ENCODE measurements around the gene STK11IP.

The STK11IP gene

DNA sequence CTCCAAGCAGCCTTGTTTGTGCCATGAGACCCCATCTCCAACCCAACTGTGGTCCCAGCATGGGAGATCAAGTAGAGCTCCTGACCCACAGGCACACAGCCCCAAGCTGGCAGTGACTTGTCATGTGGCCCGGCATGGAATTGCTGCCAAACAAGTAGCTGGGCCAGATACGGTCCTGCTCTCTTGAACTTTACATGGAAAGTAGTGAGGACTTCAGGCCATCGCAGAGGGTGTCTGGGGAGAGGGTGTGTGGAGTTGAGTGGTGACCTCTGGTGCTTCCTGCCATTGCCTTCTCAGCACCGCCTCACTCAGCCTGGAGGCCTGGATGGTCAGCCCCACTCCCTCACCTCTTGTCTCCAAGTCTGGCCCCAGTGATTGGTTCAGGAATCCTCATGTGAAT lies 18.9 kb downstream of the STK11IP start:
- no peaks in the 10 kb centered on the region for H3K9me3 Mint-ChIP-seq
- peaks cover 2% of the 10 kb centered on the region for H3K36me3 Mint-ChIP-seq
- peaks cover 9% of the 10 kb centered on the region for H3K4me1 Mint-ChIP-seq
- H3K27me3 Mint-ChIP-seq = no peaks in the 10 kb centered on the region
- no peak overlapping the region for H3K4me3 Mint-ChIP-seq
- H3K27ac Mint-ChIP-seq = no peak overlapping the region

DNA sequence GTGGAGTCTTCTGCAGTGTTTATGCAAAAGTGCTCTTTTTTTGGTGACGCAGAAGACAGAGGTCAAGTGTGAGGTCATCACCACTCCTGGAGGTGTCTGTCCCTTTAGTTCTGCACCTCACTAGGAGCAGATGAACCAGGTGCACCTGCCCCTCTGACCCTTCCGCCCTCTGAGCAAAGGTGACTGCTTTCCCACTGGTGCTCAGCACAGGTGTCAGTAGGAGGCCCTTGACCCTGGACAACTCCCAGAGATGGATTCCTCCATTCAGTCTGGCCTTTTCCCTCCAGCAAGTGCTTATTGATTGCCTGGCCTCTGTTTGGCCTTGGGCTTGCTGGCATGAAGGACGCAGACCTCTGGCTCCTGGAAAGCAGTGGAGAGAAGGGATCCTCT lies 21.1 kb downstream of the STK11IP start:
- Mint-ChIP-seq H3K27me3 (no peaks in the 10 kb centered on the region), H3K4me3 (no peak overlapping the region), H3K27ac (no peak overlapping the region), H3K4me1 (no peaks in the 10 kb centered on the region), H3K36me3 (peaks cover 2% of the 10 kb centered on the region), H3K9me3 (no peaks in the 10 kb centered on the region)

DNA sequence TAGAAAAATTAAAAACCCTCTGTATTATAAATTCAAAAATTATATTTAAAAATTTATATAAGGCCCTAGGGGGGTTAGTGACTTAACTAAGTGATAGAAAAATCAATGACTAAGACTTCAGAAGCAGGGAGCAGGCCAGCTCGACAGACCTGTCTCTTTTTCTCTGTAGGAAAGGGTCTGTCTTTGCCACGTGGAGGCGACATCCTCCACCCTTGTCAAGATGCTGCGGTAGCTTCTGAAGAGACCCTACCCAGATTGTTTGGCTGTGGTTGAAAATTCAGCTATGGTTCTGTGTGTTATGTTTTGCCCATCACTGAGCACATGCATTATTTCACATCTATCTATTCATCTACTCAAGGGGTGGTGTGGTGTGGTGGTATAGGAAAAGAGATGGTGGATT lies 21.6 kb downstream of the STK11IP start:
- no peaks in the 10 kb centered on the region for H3K4me1 Mint-ChIP-seq
- H3K4me3 Mint-ChIP-seq = no peak overlapping the region
- H3K27ac Mint-ChIP-seq = no peak overlapping the region
- H3K27me3 Mint-ChIP-seq = no peaks in the 10 kb centered on the region
- H3K36me3 Mint-ChIP-seq = peaks cover 2% of the 10 kb centered on the region
- H3K9me3 Mint-ChIP-seq = no peaks in the 10 kb centered on the region

DNA sequence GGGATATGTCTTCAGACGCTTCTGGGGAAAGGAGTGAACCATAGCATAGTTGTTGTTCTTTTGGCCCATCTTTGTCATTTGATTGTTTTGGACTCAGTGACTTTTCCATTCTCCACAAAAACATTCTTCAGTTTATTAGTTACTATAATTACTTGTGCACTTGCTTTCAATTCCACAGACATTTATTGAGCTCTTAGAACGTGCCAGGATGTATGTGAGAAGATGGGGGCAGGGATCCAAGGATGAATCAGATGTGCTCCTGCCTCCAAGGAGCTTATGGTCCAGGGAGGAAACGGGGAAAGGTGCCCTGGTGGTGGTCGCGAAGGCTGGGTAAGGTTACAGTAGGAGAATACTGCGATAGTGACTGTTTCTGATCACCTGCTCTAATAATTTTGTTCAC lies 22.9 kb downstream of the STK11IP start:
- H3K36me3 Mint-ChIP-seq = no peaks in the 10 kb centered on the region

DNA sequence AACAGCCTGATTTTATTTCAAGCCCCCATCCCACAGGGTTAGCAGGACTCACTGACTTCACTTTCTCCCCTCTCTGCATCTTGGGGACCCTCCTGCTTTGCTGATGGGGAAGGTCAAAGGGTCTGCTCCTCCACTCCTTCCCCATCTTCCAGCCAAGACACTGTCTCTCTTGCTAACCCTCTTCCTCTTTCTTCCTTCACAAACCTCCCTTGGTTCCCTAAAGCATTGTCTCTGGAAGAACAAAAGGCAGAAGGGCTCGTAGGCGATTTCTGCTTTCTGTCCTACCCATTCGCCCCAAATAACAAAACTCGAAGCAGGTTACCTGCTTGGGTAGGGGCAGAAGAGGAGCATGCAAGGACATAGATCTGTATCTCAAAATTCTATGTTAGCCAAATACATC lies 24.3 kb downstream of the STK11IP start:
- Mint-ChIP-seq H3K4me3 (no peak overlapping the region), H3K9me3 (no peaks in the 10 kb centered on the region), H3K27me3 (peaks cover 6% of the 10 kb centered on the region), H3K27ac (no peak overlapping the region), H3K36me3 (no peaks in the 10 kb centered on the region), H3K4me1 (no peaks in the 10 kb centered on the region)

More for the DNA sequence above, 22.9 kb downstream of the STK11IP start:
- Mint-ChIP-seq H3K27ac (no peak overlapping the region), H3K9me3 (no peaks in the 10 kb centered on the region), H3K4me1 (no peaks in the 10 kb centered on the region), H3K27me3 (no peaks in the 10 kb centered on the region), H3K4me3 (no peak overlapping the region)

DNA sequence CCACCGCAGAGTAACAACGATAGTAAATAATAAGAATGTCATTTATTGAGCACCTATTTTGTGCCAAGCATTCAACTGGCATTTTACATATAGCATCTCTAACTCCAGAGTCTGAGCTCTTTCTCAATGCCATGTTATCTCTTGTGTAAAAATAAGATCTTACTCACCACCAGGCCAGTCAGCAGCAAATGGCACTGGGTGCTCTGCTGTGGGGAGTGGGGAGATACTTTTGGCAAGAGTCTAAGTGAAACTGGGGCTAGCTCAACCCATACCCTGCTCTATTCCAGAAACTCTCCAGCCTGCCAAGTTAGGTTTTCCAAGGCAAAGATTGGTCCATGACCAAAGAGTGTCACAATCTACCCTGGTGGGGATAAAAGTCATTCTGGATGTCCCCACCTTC lies 24.8 kb downstream of the STK11IP start:
- Mint-ChIP-seq H3K9me3 (no peaks in the 10 kb centered on the region), H3K4me1 (no peaks in the 10 kb centered on the region)

DNA sequence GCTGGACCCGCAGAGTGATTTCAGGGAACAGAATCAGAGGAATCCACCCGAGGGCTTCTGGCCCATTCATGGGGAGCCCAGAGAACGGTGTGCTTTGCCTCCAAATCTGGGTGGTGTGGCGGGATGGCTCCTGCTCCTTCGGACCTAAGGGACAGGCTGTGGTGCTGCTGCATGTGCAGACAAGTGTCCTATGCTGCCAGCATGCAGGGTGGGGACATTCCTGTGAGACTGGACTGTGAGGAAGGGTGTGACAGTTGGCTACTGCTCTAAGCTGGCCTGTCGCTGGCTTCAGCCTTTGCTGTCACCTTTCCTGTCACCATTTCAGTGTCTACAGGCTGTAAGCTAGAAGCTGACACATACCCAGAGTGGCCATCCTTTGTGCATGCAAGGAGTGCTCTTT lies 26.9 kb downstream of the STK11IP start:
- H3K9me3 Mint-ChIP-seq = no peaks in the 10 kb centered on the region
- H3K4me1 Mint-ChIP-seq = no peaks in the 10 kb centered on the region
- H3K4me3 Mint-ChIP-seq = no peak overlapping the region
- H3K27me3 Mint-ChIP-seq = peaks cover 9% of the 10 kb centered on the region
- H3K27ac Mint-ChIP-seq = no peak overlapping the region
- H3K36me3 Mint-ChIP-seq = no peaks in the 10 kb centered on the region

More for the DNA sequence above, 24.8 kb downstream of the STK11IP start:
- peaks cover 8% of the 10 kb centered on the region for H3K27me3 Mint-ChIP-seq
- no peaks in the 10 kb centered on the region for H3K36me3 Mint-ChIP-seq
- H3K27ac Mint-ChIP-seq = no peak overlapping the region
- no peak overlapping the region for H3K4me3 Mint-ChIP-seq

DNA sequence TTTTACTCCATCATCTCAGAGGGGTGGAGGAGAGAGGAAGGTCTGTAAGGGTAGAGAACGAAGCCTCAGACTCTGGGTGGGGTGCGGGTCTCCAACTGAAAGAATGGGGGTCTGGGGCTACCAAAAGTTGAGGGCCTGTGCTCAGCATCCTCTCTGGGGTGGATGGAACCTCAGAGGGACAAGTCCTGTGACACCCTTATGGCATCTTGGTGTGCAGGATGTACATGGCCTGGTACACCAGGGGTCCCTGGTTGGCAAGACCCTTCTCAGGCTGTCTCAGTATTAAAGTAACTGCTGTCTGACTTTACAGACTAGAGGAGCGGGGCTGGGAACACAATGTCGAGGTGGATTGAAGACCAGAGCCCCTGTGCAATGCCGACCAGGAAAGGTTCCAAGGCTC lies 27.5 kb downstream of the STK11IP start:
- peaks cover 9% of the 10 kb centered on the region for H3K27me3 Mint-ChIP-seq
- H3K4me1 Mint-ChIP-seq = no peaks in the 10 kb centered on the region
- H3K4me3 Mint-ChIP-seq = no peak overlapping the region
- no peaks in the 10 kb centered on the region for H3K36me3 Mint-ChIP-seq
- H3K9me3 Mint-ChIP-seq = no peaks in the 10 kb centered on the region
- H3K27ac Mint-ChIP-seq = no peak overlapping the region

DNA sequence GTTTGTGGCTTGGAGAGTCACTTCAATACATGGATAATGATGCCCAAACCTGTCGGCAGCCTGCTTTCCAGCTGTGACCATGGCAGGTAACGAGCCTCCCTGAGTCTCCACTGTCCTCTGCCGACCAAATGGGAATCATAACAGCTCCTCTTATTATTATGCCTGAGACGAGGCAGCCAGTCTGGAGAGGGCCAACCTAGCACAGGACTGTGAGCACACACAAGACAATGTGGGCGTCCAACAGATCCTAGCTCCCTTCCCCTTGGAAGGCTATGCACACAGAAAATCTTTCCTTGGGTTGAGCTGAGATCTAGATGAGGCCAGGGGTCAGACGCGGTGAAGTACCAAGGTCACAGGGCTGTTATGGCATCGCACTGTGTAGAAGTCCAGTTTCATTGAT lies 28.9 kb downstream of the STK11IP start:
- H3K36me3 Mint-ChIP-seq = no peaks in the 10 kb centered on the region
- H3K4me1 Mint-ChIP-seq = no peaks in the 10 kb centered on the region
- no peak overlapping the region for H3K27ac Mint-ChIP-seq
- H3K9me3 Mint-ChIP-seq = no peaks in the 10 kb centered on the region
- peak overlapping the region; percentile 80 for H3K4me3 Mint-ChIP-seq
- H3K27me3 Mint-ChIP-seq = peaks cover 9% of the 10 kb centered on the region

DNA sequence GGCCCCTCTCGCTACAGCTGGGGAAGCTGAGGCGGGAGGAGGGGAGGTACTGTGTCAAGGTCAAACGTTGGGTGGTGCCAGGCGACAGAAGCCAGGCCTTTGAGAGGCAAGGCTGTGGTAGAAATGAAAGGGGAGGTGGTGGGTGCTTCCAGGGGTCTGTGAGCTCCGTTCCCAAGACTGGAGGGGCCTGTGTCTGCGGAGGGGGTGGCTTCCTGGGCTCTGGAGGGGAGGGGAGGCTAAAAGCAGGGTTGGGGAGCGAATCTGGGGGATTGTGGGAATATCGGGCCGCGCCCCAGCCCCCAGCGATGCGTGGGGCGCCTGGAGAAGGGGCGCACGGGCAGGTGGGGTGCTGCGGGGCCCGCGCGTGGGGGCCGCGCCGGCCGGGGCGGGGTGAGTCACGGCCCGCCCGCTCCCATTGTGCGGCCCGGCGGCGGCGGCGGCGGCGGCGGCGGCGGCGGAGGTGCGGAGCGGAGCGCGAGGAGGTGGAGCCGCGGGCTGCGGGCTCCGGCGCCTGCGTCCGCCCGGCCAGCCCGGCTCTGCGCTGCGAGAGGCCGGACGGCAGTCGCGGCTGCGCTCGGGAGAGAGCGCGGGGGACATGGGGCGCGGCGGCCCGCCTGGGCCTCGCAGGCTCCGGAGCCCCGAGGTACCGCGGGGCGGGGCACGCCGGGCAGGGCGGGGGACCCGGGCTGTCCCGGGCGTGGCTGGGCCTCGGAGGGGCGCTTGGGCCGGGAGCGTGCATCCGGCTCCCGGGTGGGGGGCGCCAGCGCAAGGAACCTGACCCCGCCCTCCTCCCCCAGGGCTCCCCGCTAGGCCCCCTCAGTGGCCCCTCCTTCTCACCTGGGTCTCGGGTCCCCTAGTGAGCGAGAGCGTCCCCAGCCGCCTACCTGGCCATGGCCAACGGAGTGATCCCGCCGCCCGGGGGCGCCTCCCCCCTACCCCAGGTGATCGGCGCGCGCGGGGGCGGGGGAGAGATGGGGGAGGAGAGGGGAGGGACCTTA lies 29.7 kb downstream of the STK11IP start, which contains the start of gene SLC4A3:
Gene SLC4A3, plus strand, starts transcription at position 528 of the 998 bp plus-strand sequence. Its CDS starts 363 bp downstream, at position 891.
- Mint-ChIP-seq H3K27me3 (peaks cover 9% of the 10 kb centered on the region), H3K4me1 (no peaks in the 10 kb centered on the region), H3K9me3 (no peaks in the 10 kb centered on the region), H3K36me3 (no peaks in the 10 kb centered on the region), H3K4me3 (peak within 1 kb of the TSS; percentile 80), H3K27ac (no peak within 1 kb of the TSS)

DNA sequence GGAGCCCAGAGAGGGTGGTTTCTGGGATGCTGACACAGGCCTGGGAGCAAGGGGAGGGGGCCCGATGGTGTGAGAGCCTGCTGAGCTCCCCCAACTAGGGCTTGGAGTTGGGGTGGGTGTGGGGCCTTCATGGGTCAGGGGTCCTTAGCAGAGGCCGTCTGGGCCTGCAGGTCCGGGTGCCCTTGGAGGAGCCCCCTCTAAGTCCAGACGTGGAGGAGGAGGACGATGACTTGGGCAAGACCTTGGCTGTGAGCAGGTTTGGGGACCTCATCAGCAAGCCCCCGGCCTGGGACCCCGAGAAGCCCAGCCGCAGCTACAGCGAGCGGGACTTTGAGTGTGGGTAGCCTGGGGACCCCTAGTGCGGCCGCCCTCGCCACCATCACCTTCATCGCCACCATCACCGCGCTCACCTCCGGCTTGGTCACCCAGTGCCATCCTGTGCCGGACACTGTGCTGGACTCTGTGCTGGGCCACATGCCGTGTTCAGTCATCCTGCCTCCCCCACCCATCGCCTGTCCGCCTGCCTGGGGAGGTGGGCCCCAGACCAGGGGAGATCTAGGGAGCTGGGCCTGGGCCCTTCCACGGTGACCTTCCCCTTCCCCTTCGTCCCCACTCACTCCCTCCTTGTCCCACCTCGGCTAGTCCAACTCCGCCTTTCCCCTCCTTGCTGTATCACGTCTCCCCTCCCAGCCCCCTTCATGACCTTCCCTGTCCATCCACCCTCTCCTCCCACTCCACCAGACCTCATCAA lies 30.8 kb downstream of the STK11IP start:
- Mint-ChIP-seq H3K36me3 (no peaks in the 10 kb centered on the region), H3K27me3 (peaks cover 9% of the 10 kb centered on the region), H3K27ac (no peak overlapping the region), H3K9me3 (no peaks in the 10 kb centered on the region), H3K4me3 (no peak overlapping the region), H3K4me1 (no peaks in the 10 kb centered on the region)

DNA sequence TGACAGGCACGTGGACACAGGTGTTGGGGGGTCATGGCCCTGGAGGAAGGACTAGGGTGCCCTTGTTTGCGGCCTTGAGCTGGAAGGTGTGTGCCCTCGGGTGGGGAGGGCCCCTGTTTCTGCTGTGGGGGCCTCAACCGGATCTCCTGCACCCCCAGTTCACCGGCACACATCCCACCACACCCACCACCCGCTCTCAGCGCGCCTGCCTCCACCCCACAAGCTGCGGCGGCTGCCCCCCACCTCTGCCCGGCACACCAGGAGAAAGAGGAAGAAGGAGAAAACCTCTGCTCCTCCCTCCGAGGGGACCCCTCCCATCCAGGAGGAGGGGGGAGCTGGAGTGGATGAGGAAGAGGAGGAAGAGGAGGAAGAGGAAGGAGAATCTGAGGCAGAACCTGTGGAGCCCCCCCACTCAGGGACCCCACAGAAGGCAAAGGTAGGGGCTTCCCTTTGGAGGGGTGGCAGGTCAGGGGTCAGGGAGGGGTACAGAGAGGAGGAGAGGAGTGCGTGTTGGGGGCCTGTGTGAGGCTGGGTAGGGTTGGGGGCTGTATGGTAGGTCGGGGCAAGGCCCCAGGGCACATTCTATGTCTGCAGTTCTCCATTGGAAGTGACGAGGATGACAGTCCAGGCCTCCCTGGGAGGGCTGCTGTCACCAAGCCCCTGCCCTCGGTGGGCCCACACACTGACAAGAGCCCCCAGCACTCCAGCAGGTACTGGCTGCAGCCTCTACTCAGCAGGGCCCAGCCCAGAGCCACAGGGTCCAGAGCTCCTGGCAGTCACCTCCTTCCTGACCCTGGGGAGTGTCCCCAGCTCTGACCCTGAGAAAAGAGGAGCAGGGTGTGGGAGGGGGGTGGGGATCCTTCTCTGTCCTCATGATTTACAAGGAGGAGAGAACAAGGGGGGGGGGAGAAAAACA lies 31.6 kb downstream of the STK11IP start:
- Mint-ChIP-seq H3K4me1 (no peaks in the 10 kb centered on the region), H3K36me3 (no peaks in the 10 kb centered on the region), H3K4me3 (no peak overlapping the region), H3K27me3 (peaks cover 9% of the 10 kb centered on the region), H3K27ac (no peak overlapping the region), H3K9me3 (no peaks in the 10 kb centered on the region)

DNA sequence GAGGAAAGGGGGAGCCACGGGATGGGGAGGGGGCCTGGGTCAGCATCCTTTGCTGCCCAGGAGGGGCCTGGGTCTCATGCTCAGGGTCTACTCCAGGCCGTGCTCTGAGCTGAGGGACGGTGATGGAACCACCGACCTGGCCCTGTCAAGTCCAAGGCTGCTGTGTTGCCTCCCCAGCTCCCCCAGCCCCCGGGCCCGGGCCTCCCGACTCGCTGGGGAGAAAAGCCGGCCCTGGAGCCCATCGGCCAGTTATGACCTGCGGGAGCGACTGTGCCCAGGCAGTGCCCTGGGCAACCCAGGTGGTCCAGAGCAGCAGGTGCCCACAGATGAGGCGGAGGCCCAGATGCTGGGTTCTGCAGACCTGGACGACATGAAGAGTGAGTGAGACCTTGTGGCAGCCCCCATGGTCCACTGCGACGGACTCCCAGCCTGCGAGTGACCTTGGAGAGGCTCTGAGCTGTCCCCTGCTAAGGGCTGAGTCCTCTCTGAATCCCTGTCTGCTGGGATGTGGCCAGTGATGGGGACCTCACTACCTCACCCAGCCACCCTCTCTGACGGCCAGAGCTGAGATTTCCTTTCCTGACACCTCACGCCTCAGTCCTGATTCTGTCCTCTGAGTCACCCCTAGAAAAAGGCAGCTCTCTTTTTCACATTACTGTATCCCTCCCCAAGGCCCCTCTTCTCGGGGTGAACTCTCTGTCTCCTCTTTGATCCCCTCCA lies 32.5 kb downstream of the STK11IP start:
- Mint-ChIP-seq H3K4me3 (no peak overlapping the region), H3K27me3 (peaks cover 9% of the 10 kb centered on the region), H3K4me1 (no peaks in the 10 kb centered on the region), H3K27ac (no peak overlapping the region), H3K9me3 (no peaks in the 10 kb centered on the region), H3K36me3 (no peaks in the 10 kb centered on the region)

DNA sequence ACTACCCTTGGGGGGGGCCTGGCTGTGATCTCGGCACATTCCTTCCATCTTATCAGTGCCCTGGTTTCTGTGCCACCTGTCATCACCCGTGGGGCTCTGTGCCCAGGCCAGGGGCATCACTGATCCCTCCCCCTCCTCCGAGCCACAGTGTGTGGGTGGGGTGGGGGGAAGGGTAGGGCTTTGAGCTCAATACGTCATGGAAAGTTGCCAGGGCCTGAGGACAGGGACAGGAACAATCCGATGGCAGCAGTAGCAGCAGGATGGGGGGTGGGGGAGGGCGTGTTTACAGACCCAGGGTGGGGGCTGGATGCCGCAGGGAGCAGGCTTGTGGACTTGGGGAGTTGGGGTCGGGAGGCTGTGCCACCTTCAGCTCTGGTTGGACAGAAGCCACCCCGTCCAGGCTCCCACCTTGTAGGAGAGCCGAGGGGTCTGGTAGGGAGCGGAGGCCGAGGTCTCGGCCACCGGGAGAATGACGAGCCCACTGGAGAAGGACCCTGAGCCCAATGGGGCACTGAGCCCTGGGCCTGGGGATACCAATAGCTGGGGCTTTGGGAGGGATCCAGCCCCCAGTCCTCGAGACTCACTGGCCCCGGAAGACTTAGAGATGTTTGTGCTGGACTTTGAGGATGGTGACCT lies 33.2 kb downstream of the STK11IP start:
- no peaks in the 10 kb centered on the region for H3K36me3 Mint-ChIP-seq
- no peaks in the 10 kb centered on the region for H3K4me1 Mint-ChIP-seq
- H3K4me3 Mint-ChIP-seq = no peak overlapping the region
- H3K27me3 Mint-ChIP-seq = peaks cover 9% of the 10 kb centered on the region
- H3K27ac Mint-ChIP-seq = no peak overlapping the region
- H3K9me3 Mint-ChIP-seq = no peaks in the 10 kb centered on the region

Data from activated naive CD4-positive, alpha-beta T cell treated with anti-CD3 and anti-CD28 coated beads, Interleukin-2, amount 50 U/mL, for 24 hours (primary cell).